ENCODE data around the gene ITIH3. TPM values are rescaled to one million over a fixed set of nuclear protein-coding genes. Genes with fewer than 3 reads are reported as not detected.

ITIH3 gene
- total RNA-seq, 4 donors from 2014 or later = 0.83 to 3.2 (median 1.5) TPM

DNA sequence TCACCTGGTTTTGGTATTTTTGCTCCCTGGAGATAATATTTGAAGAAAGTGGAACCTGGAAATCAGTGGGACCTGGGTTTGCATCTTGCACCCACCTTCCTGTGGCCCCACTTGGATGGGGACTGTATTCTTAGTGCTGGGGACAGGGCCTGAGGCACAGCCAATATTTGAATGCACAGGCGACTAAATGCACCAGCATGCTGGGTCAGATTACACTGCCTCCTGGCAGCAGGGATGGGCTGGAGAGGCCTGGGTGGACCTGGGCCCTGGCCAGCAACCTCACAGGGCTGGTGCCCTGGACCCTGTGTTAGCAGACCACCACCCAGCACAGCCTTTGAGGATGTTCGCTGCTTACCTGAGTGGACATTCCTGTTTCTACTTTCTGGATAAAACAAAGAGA is 25.3 kb downstream of the ITIH3 start:
- DNase-seq (ENCODE audit: extremely low spot score) = no peak

DNA sequence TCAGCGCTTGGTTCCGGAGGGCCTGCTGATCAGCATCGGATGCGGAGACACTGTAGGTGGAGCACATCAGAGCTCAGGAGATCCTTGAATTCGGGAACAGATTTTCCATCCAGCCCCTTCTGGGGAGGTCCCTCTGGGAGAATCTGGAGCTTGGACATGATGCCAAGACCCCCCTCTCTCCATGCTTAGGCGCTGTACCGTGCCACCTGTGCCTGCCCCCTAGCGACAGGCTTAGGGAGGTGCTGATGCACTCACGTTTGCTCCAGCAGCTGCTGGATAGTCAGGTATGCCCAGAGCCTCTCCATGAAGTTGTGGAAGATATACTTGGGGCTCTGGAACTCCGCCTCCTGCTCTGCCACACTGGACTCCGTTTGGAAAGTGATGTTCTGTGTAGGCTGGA is 26.1 kb downstream of the ITIH3 start:
- no peak overlapping the region for H3K4me3 ChIP-seq
- no peaks in the 10 kb centered on the region for H3K4me1 ChIP-seq
- WGBS = 64% methylated on average over 10 of the region's 11 CpGs
- peaks cover 6 to 36% (median 21%) of the 10 kb centered on the region in 4 donors for H3K36me3 ChIP-seq
- no peak overlapping the region for H3K27ac ChIP-seq (replicated peaks in 1 of 4)
- intact Hi-C loops (cut with DNase I) = no loop called here
- TF ChIP-seq, protein P1, sequence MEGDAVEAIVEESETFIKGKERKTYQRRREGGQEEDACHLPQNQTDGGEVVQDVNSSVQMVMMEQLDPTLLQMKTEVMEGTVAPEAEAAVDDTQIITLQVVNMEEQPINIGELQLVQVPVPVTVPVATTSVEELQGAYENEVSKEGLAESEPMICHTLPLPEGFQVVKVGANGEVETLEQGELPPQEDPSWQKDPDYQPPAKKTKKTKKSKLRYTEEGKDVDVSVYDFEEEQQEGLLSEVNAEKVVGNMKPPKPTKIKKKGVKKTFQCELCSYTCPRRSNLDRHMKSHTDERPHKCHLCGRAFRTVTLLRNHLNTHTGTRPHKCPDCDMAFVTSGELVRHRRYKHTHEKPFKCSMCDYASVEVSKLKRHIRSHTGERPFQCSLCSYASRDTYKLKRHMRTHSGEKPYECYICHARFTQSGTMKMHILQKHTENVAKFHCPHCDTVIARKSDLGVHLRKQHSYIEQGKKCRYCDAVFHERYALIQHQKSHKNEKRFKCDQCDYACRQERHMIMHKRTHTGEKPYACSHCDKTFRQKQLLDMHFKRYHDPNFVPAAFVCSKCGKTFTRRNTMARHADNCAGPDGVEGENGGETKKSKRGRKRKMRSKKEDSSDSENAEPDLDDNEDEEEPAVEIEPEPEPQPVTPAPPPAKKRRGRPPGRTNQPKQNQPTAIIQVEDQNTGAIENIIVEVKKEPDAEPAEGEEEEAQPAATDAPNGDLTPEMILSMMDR (IDR thresholded peaks at IDR 0.05) = peak in 2 of 3 experiments; percentile 20 to 45
- TF ChIP-seq POLR2A (IDR thresholded peaks at IDR 0.05; ENCODE audit: low read depth) = no peak
- no peaks in the 10 kb centered on the region for H3K27me3 ChIP-seq
- DNase-seq (ENCODE audit: extremely low spot score) = no peak
- H3K9me3 ChIP-seq = no peaks in the 10 kb centered on the region

More for the DNA sequence above, 25.3 kb downstream of the ITIH3 start:
- peaks cover 6 to 32% (median 21%) of the 10 kb centered on the region in 4 donors for H3K36me3 ChIP-seq
- H3K9me3 ChIP-seq = no peaks in the 10 kb centered on the region
- H3K27ac ChIP-seq (replicated peaks in 1 of 4) = no peak overlapping the region
- intact Hi-C loops (cut with DNase I) = no loop called here
- H3K4me1 ChIP-seq = no peaks in the 10 kb centered on the region
- 93% methylated on average over 2 of the region's 2 CpGs for WGBS
- no peak overlapping the region for H3K4me3 ChIP-seq
- no peak for TF ChIP-seq EP300 (IDR thresholded peaks at IDR 0.05)
- TF ChIP-seq POLR2A (IDR thresholded peaks at IDR 0.05; ENCODE audit: low read depth) = no peak
- no peak for TF ChIP-seq POLR2AphosphoS5 (IDR thresholded peaks at IDR 0.05)
- TF ChIP-seq, protein P1 (IDR thresholded peaks at IDR 0.05) = no peak
- no peaks in the 10 kb centered on the region for H3K27me3 ChIP-seq

DNA sequence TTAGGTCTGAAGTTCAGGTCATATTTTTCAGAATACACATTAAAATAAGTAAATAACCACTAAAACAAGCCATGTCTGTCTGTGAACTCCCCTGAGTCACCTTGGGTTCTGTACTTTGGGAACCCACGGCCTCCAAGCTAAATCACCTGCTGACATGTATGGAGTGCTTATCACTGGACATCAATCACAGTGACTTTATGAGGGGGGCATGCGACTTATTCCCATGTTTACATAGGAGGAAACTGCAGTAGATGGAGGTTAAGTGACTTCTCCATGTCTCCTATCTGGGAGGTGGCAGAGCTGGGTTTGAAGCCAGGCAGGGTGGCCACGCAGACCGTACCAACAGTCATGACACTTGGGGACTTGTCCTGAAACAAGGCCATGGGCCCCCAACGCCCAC is 27.8 kb downstream of the ITIH3 start:
- H3K27me3 ChIP-seq = no peaks in the 10 kb centered on the region
- 94% methylated on average over 5 of the region's 5 CpGs for WGBS
- intact Hi-C loops (cut with DNase I) = no loop called here
- H3K4me1 ChIP-seq = no peaks in the 10 kb centered on the region
- H3K27ac ChIP-seq (replicated peaks in 1 of 4) = no peak overlapping the region
- no peak for DNase-seq (ENCODE audit: extremely low spot score)
- H3K36me3 ChIP-seq = peaks cover 6 to 44% (median 21%) of the 10 kb centered on the region in 4 donors
- H3K4me3 ChIP-seq = no peak overlapping the region
- no peaks in the 10 kb centered on the region for H3K9me3 ChIP-seq
- TF ChIP-seq POLR2AphosphoS5 (IDR thresholded peaks at IDR 0.05) (no peak), POLR2A (IDR thresholded peaks at IDR 0.05; ENCODE audit: low read depth) (no peak), EP300 (IDR thresholded peaks at IDR 0.05) (no peak)
- TF ChIP-seq, protein P1 (IDR thresholded peaks at IDR 0.05) = no peak

DNA sequence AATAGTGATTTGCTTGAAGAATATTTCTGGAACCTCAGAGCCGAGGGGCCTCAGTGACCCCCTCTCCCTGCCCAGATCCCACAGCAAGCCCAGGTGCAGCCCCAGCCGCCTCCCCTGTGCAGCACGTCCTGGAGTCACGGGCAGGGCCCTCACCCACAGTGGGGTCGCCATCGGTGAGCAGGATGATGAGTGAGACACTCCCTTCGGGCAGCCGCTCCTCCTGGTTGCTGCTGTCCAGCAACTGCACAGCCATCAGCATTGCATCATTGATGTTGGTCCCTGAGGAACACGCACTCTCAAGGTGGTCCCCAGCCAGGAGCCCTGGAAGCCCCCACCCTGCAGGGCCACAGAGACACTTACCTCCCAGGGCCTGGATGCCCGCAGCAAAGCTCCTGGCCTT is 29.4 kb downstream of the ITIH3 start:
- intact Hi-C loops (cut with DNase I) = no loop called here
- no peak for DNase-seq (ENCODE audit: extremely low spot score)
- Histone ChIP-seq H3K4me1 (no peaks in the 10 kb centered on the region), H3K36me3 (peaks cover 6 to 49% (median 21%) of the 10 kb centered on the region in 4 donors), H3K27me3 (no peaks in the 10 kb centered on the region), H3K9me3 (no peaks in the 10 kb centered on the region), H3K4me3 (no peak overlapping the region), H3K27ac (replicated peaks in 1 of 4) (no peak overlapping the region)
- TF ChIP-seq EP300 (IDR thresholded peaks at IDR 0.05) = no peak
- TF ChIP-seq POLR2A (IDR thresholded peaks at IDR 0.05; ENCODE audit: low read depth) = no peak
- TF ChIP-seq, protein P1 (IDR thresholded peaks at IDR 0.05) = no peak
- TF ChIP-seq POLR2AphosphoS5 (IDR thresholded peaks at IDR 0.05) = no peak
- 97% methylated on average over 10 of the region's 10 CpGs for WGBS

DNA sequence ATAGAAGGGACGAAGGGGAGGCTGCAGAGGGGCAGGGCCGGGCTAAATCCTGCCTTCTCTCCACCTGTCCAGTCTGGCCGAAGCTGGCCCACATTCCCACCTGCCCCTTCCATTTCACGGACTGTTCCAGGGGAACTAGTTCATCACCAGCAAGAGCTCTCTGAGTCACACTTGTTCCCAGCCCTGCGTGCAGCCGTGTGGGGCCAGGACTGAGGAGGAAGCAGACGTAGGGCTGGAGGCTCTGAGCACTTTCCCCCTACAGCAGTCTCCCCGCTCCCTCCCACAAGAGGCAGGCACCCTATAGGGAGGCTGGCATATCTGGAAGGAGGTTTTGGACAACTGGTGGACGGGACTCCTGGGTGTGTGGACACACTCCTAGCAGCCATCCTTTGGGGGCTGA is 32.8 kb downstream of the ITIH3 start:
- TF ChIP-seq EP300 (IDR thresholded peaks at IDR 0.05) (no peak), POLR2A (IDR thresholded peaks at IDR 0.05; ENCODE audit: low read depth) (no peak), POLR2AphosphoS5 (IDR thresholded peaks at IDR 0.05) (no peak)
- TF ChIP-seq, protein P1 (IDR thresholded peaks at IDR 0.05) = no peak
- intact Hi-C loops (cut with DNase I) = no loop called here
- Histone ChIP-seq H3K36me3 (peaks cover 6 to 39% (median 18%) of the 10 kb centered on the region in 4 donors), H3K27me3 (no peaks in the 10 kb centered on the region), H3K4me3 (no peak overlapping the region), H3K27ac (replicated peaks in 1 of 4) (no peak overlapping the region), H3K4me1 (peaks cover 2 to 16% (median 15%) of the 10 kb centered on the region in 4 donors), H3K9me3 (no peaks in the 10 kb centered on the region)
- DNase-seq (ENCODE audit: extremely low spot score) = no peak
- 71% methylated on average over 9 of the region's 9 CpGs for WGBS

Data from esophagus muscularis mucosa (tissue), 4 donors.